ENCODE data around the gene MICA. TPM values are rescaled to one million over a fixed set of nuclear protein-coding genes. Genes with fewer than 3 reads are reported as not detected.
"Not testable (repeated sequence)": the region's sequence is repeated elsewhere in the genome, so short reads cannot be mapped to it uniquely, and the experiment has no call there.

The MICA gene
- total RNA-seq, 1 donor from 2014 or later: 0.42 TPM

DNA sequence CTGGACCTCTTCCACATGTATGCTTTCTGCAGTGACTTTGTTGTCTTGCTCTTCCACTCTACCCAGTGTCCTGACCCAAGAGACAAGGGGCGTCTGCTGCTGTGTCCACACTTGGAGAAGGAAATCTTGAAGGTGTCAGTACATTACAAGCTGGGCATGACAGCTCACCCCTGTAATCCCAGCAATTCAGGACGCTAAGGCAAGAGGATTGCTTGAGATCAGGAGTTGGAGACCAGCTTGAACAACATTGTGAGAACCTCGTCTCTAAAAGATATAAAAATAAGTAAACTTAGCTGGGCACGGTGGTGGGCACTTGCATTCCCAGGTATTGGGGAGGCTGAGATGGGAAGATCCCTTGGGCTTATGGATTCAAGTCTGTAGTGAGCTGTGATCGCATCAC lies 40.6 kb upstream of the MICA start:
- TF ChIP-seq, protein P1, sequence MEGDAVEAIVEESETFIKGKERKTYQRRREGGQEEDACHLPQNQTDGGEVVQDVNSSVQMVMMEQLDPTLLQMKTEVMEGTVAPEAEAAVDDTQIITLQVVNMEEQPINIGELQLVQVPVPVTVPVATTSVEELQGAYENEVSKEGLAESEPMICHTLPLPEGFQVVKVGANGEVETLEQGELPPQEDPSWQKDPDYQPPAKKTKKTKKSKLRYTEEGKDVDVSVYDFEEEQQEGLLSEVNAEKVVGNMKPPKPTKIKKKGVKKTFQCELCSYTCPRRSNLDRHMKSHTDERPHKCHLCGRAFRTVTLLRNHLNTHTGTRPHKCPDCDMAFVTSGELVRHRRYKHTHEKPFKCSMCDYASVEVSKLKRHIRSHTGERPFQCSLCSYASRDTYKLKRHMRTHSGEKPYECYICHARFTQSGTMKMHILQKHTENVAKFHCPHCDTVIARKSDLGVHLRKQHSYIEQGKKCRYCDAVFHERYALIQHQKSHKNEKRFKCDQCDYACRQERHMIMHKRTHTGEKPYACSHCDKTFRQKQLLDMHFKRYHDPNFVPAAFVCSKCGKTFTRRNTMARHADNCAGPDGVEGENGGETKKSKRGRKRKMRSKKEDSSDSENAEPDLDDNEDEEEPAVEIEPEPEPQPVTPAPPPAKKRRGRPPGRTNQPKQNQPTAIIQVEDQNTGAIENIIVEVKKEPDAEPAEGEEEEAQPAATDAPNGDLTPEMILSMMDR (IDR thresholded peaks at IDR 0.05; ENCODE audit: partially characterized antibody, unreplicated experiment): no peak
- no peak for DNase-seq
- no peaks in the 10 kb centered on the region for H3K4me1 Mint-ChIP-seq (ENCODE audit: low read depth, unreplicated experiment)
- peaks cover 10% of the 10 kb centered on the region for H3K36me3 Mint-ChIP-seq (ENCODE audit: unreplicated experiment)
- H3K27ac Mint-ChIP-seq (ENCODE audit: unreplicated experiment): no peak overlapping the region
- H3K9me3 Mint-ChIP-seq (ENCODE audit: unreplicated experiment): peaks cover 2% of the 10 kb centered on the region
- H3K27me3 Mint-ChIP-seq (ENCODE audit: unreplicated experiment): peaks cover 8% of the 10 kb centered on the region
- no peak overlapping the region for H3K4me3 Mint-ChIP-seq (ENCODE audit: unreplicated experiment)

DNA sequence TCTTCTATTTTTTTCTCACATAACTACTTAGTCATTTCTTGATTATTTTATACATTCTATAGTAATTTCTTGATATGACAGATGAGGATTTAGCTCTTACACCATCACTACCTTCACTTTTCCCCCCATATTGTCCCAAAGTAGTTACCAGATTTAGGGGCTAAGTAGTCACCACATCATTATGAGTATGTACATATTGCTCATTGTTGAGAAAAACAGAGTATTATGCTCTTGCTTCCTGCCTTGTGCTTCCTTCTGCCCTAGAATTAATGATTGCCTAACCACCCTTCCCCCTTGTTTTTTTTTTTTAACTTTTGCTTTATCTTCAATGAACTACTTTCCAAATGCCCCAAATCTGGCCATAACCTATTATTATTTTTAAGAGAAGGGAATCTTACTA lies 39.6 kb upstream of the MICA start:
- Mint-ChIP-seq H3K4me1 (ENCODE audit: low read depth, unreplicated experiment) (no peaks in the 10 kb centered on the region), H3K9me3 (ENCODE audit: unreplicated experiment) (peaks cover 2% of the 10 kb centered on the region), H3K4me3 (ENCODE audit: unreplicated experiment) (no peak overlapping the region), H3K27me3 (ENCODE audit: unreplicated experiment) (peaks cover 4% of the 10 kb centered on the region), H3K27ac (ENCODE audit: unreplicated experiment) (no peak overlapping the region), H3K36me3 (ENCODE audit: unreplicated experiment) (peaks cover 10% of the 10 kb centered on the region)
- TF ChIP-seq, protein P1 (IDR thresholded peaks at IDR 0.05; ENCODE audit: partially characterized antibody, unreplicated experiment): no peak
- no peak for DNase-seq

DNA sequence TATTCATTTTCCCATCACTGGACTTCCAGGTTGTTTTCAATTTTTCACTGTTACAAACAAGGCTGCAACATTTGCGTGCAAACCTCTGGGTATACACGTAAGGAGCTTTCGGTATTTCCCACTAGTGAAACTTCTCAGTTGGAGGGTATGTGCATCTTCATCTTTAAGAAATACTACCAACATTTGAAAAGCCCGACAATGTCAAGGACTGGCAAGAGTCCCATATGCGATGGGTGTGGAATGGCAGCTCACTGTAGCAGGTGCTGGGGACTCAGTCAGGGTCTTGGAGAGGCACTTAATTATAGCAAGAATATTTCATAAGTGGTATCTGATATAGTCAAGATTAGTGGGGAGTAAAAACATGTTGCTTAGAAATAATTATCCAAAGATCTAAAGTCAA lies 37.5 kb upstream of the MICA start:
- Mint-ChIP-seq H3K27me3 (ENCODE audit: unreplicated experiment) (peaks cover 4% of the 10 kb centered on the region), H3K36me3 (ENCODE audit: unreplicated experiment) (peaks cover 5% of the 10 kb centered on the region), H3K27ac (ENCODE audit: unreplicated experiment) (no peak overlapping the region), H3K4me1 (ENCODE audit: low read depth, unreplicated experiment) (no peaks in the 10 kb centered on the region), H3K4me3 (ENCODE audit: unreplicated experiment) (no peak overlapping the region), H3K9me3 (ENCODE audit: unreplicated experiment) (peaks cover 1% of the 10 kb centered on the region)
- TF ChIP-seq, protein P1 (IDR thresholded peaks at IDR 0.05; ENCODE audit: partially characterized antibody, unreplicated experiment): no peak
- no peak for DNase-seq

DNA sequence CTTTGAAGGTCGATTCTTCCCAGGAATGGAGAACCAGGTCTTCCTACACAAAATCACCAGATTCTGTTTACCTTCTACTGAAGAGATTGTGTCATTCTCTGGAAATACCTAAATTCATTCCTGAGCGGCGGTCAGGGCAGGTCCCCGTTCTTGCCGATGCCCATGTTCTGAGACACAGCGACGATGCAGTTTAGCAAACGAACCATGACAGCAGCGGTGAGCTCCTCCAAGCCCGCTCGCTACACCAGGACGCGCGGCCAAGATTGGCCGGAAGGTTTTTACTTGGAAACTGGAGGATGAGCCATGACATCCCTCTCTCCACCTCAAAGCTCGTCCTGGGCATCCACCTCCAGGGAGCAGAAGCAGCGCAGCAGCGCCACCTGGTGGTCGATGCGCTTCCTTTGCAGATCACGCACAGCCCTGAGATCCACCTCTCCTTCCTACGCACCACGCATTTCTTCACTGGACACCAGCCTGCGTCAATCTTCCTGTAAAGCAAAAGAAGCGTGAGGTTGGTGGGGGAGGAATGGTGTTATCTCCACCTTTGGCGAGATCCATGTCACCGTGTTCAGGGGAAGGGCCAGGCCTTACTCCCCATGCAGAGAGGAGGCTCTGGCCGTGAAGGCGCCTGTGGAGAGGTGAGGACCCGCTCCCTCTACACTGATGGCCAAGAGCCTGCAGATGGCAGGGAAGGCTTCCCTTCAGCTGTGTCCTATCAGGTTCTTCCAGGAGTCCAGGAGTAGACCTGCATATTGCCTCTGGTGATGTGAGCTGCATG lies 36.5 kb upstream of the MICA start:
- Mint-ChIP-seq H3K4me1 (ENCODE audit: low read depth, unreplicated experiment) (no peaks in the 10 kb centered on the region), H3K9me3 (ENCODE audit: unreplicated experiment) (no peaks in the 10 kb centered on the region), H3K27ac (ENCODE audit: unreplicated experiment) (no peak overlapping the region), H3K36me3 (ENCODE audit: unreplicated experiment) (no peaks in the 10 kb centered on the region), H3K27me3 (ENCODE audit: unreplicated experiment) (peaks cover 4% of the 10 kb centered on the region), H3K4me3 (ENCODE audit: unreplicated experiment) (peak overlapping the region; percentile 66)
- DNase-seq: peak; percentile 92
- TF ChIP-seq, protein P1 (IDR thresholded peaks at IDR 0.05; ENCODE audit: partially characterized antibody, unreplicated experiment): peak; percentile 89

DNA sequence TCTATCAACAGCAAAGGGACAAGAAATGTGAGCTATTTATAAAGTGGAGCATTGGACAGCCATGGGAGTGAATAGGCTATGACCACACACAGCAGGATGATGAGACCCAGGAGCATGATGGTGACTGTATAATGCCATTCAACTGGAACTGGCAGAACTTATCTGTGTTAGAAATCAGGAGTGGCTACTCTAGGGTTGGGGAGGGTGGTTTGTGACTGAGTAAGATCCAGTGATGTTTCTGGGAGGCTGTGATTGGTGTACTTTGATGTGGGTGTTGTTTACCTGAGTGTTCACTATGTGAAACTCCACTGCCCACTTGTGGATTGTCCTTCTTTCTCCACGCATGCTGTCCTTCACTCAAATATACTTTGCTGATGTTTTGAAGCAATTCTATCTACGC lies 34.9 kb upstream of the MICA start:
- TF ChIP-seq, protein P1 (IDR thresholded peaks at IDR 0.05; ENCODE audit: partially characterized antibody, unreplicated experiment): no peak
- Mint-ChIP-seq H3K9me3 (ENCODE audit: unreplicated experiment) (no peaks in the 10 kb centered on the region), H3K4me1 (ENCODE audit: low read depth, unreplicated experiment) (no peaks in the 10 kb centered on the region), H3K27me3 (ENCODE audit: unreplicated experiment) (peaks cover 4% of the 10 kb centered on the region), H3K36me3 (ENCODE audit: unreplicated experiment) (peaks cover 5% of the 10 kb centered on the region), H3K27ac (ENCODE audit: unreplicated experiment) (no peak overlapping the region), H3K4me3 (ENCODE audit: unreplicated experiment) (no peak overlapping the region)
- DNase-seq: no peak

DNA sequence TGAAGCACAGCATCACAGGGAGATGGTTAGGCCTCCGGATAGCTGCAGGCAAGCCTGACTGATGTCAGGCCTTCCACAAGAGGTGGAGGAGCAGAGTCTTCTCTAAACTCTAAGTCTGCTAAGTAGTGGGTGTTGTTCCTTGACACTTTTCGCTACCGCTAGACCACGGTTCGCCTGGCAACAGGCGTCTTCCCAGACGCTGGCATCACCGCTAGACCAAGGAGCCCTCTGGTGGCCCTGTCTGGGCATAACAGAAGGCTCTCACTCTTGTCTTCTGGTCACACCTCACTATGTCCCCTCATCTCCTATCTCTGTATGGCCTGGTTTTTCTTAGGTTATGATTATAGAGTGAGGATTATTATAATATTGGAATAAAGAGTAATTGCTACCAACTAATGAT lies 29.3 kb upstream of the MICA start:
- not testable (repeated sequence) for H3K9me3 Mint-ChIP-seq (ENCODE audit: unreplicated experiment); DNase-seq; H3K36me3 Mint-ChIP-seq (ENCODE audit: unreplicated experiment); H3K4me1 Mint-ChIP-seq (ENCODE audit: low read depth, unreplicated experiment); H3K27ac Mint-ChIP-seq (ENCODE audit: unreplicated experiment); H3K4me3 Mint-ChIP-seq (ENCODE audit: unreplicated experiment); H3K27me3 Mint-ChIP-seq (ENCODE audit: unreplicated experiment)

Data from glutamatergic neuron (in vitro differentiated cells).